Right renal cortex interstitium (tissue), 3 donors: ENCODE data around the gene PPP4R2. TPM values are rescaled to one million over a fixed set of nuclear protein-coding genes. Genes with fewer than 3 reads are reported as not detected.
"Not testable (repeated sequence)": the region's sequence is repeated elsewhere in the genome, so short reads cannot be mapped to it uniquely, and the experiment has no call there.

ENCODE experiments used
- DNase-seq, 3 donors: peaks; one replicate each; pipeline ENCODE4 v3.0.0-alpha.2; 2013; ENCODE audit warnings: low read depth in 3 of 3, low spot score in 2 of 3
- polyA plus RNA-seq, 3 donors: library from polyadenylated mRNA; unstranded; fragments of 120-200 nt; gene quantifications; one replicate each; pipeline ENCODE4 v1.2.1, GENCODE V29; 2013; ENCODE audit not compliant: insufficient read length in 3 of 3

The PPP4R2 gene
- polyA plus RNA-seq, 3 donors: 98.5 to 107 (median 105) TPM

DNA sequence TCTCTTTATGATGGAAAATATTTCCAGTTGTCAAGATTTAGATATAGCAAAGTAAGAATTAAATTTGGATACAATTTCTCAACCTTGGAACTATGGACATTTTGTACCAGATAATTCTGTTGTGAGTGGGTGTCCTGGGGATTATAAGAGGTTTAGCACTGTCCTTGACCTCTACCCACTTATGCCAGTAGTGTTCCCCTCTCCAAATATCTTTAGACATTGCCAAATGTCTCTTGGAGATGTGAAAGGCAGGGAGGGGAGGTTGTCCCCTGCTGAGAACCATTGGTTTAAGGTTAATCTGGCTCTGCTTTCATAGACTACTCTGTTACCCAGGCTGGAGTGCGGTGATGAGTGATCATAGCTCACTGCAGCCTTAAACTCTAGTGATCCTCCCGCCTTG lies 64.8 kb downstream of the PPP4R2 start, which contains the start of gene EBLN2:
Gene EBLN2 (plus strand): TSS at position 244 of the 400 bp plus-strand sequence. CDS start 423 bp downstream, outside the sequence.
- DNase-seq: no peak

DNA sequence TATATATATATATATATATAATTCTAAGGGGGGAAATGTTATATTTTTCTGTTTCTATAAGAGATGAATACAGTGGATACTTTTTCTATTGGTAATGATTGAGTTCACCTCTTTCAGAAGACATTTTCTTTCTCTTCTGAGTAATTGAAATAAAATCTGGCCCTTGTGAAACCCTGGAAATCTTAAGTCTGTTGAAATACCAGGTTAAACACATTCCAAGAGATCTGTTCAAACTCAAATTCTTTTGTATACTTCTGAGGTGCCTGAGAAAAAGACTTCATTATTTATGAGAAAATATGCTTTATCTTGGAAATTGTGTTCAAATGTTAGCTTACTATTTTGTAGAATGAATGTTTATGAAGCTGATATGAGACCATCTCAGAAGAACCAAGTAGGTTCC lies 69.6 kb downstream of the PPP4R2 start:
- DNase-seq: not testable (repeated sequence)

DNA sequence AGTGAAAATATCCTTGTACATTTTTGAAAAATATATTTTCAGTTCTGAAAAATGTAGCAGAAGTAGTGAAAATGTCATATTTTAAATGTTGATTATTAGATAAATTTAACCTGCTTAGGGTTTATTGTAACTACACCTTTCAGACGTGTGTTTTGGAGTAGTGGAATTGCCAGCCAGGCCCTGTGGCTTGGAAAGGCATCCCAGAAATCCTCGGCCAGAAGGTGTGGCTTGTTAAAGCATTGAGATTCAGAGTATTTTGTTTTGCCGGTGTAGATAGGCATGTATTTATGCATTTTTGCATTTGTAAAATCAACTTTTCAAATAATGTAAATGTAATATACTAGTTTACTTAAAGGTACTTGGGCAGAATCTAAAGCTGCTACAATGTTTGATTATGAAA lies 71.8 kb downstream of the PPP4R2 start:
- DNase-seq: no peak

DNA sequence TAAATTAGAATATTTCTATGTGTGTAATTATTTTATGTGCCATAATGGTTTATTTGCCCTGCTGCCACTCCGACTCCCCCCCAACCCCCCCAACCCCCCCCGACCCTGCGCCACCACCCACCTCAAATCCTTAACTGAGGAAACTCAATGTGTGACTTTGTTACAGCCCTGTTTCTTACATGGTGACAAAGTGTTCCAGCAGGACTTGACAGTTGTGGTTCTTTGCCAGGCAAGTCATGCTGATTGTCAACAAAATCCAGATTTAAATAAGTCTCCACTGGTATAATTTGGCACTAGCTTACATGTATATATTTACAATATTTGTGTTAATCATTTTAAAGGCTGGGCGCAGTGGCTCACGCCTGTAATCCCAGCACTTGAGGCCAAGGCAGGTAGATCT lies 72.6 kb downstream of the PPP4R2 start:
- DNase-seq: no peak

DNA sequence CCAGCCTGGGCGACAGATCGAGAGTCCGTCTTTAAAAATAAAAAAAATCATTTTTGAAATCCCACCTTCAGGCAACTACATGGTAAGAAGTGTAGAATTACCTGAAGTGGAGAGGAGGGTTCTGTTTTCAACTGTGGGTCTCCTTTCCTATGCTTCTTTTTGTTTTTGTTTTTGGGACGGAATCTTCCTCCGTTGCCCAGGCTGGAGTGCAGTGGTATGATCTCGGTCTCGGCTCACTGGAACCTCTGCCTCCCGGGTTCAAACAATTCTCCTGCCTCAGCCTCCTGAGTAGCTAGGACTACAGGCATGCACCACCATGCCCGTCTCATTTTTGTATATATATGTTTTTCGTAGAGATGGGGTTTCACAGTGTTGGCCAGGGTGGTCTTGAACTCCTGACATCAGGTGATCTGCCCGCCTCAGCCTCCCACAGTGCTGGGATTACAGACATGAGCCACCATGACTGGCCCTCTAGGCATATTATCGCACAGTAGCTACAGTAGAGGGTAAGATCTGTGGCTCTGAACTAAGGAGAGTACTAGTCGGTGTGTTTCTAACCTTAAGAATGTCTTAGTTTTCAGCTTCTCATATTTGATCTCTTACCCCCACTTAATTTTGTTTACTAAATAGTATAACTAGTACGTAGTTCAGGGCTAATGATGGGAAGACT lies 73.3 kb downstream of the PPP4R2 start:
- DNase-seq: no peak

DNA sequence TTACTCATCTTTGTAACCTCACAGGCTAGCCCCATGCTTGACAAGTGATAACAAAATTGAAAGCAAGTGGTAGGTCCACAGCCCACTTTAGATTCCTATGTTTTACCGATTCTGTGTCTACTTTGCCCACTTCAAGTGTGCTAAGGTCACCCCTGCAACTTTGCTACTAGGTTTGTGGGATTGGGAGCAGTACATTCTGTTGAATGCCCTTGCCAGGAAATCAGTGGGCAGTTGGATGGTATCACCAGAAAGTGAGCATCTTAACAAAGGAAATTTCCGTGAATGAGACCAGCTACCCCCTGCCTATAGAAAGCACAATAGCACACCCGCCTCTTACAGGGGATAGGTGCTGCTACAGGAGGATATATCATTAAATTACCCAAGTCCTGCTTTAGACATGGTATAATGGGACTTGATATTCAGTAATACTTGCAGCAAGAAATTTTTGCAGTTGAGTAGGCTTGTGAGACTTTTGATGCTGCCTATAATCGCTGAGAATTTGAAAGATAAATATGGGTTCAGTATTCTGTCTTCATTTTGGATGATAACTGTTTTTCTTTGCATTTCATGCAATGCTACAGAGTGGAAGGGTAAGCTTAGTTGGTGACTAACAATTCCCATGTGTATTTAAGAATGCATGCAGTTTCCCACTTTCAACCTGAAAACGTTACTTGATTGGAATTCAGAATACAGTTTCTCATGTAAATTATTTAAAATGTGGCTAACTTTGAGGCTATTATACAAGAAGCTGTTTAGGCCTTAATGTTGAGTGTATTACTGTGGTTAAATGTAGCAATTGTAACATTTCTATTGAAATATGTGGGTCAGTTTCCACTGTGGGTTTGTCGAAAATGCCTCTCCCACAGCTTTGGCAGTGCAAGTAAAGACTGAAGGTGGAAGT lies 74.3 kb downstream of the PPP4R2 start:
- DNase-seq: no peak

DNA sequence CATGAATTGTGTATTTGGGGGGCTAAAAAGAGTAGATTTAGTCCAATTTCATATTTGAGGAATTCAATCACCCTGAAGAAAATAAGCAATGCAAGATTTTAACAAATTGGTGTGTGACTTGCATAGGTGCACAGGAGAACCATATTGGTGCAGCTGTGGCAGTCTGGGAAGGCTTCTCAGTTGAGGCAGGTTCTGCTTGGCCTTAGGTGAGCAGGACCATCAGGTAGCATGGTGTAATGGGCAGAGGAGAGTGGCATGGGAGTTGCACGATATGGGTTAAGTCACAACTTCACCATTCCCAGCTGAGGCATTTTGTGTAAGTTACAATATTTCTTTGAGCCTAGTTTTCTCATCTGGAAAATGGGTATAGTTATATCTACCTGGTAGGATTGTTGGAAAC lies 75.3 kb downstream of the PPP4R2 start:
- DNase-seq: no peak

DNA sequence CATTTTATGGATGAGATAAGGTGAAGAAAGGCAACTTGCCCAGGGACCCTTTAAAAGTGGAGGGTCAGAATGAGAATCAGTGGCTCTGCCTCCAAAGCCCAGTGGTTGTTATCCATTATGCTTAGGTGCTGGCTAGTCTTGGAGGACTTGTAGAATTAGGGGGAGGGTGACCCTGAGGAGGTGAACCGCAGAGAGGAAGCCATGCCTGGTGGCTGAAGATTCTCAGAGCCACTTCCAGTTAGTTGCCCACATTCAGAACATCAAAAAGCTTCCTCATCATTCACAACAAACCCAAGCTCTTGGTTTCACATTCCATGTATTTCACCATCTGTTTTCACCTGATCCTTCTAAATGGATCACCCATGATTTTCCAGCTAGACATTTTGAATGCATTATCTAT lies 76.0 kb downstream of the PPP4R2 start:
- no peak for DNase-seq

DNA sequence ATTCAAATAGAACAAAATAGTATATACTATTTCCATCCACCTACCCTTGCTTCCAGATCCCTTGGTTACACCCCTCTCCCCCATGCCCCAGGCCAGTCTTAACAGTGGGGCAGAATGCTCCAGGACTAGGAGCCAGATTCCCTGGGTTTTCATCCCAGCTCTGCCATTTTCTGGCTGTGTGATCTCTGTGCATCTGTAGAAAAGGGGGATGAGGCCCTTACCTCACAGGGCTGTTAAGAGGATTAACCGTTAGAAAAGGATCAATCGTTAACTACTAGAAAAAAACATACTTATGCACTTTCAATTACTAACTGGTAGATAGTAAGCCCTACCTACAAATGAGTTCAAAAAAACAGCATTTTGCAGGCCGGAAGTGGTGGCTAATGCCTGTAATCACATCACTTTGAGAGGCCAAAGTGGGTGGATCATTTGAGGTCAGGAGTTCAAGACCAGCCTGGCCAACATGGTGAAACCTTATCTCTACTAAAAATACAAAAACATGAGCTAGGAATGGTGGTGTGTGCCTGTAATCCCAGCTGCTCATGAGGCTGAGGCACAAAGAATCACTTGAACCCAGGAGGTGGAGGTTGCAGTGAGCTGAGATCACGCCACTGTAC lies 76.6 kb downstream of the PPP4R2 start:
- DNase-seq: no peak

DNA sequence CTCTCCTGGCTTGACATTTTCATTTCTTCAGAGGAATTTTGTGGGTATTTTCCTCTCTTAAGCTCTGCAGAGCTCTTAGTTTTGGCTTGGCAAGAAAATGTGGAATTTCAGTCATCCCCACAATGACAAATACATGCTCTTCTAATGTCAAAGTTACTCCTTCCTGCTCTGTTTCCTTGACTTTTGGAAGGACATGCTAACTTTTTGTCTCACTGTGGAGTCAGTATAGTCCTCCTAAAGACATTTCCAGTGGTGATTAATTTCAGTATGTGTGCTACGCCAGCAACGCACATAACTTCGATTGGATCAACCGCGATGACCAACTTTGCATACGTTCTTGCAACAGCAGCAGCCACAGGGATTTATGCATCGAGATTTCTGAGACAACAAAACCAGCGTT lies 78.2 kb downstream of the PPP4R2 start:
- no peak for DNase-seq

DNA sequence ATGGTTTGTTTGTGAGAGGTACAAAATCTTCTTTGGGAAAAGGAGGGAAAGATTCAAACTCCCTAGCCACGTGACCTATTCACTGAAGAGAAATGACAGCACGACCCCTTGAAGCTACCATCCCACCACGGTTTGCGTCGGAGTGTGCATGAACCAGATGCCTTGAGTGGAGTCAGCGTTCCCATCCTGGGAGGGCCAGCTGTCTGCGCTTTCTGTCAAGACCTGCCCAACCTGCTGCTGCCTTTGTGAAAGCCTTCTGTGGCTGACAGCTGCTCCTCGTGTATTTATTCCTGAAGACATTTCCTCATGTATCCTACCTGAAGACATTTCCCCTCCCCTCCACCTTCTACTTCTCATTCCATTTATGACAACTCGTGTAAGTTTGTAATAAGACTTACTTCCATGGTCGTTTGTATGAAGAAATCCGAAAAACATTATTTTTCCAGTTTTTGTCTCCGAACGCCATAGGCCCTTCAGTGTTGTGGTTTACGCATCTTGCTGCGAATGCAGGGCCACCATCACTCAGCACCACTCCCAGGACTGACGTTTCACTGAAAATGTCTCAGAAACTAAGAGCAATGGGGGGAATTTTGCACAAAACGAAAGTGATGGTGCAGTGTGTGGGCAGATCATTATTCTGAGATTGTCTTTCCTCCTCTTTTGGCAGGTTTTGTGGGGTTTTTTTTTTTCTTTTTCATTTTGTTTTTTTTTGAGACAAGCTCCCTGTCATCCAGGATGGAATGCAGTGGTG lies 83.8 kb downstream of the PPP4R2 start:
- no peak for DNase-seq

DNA sequence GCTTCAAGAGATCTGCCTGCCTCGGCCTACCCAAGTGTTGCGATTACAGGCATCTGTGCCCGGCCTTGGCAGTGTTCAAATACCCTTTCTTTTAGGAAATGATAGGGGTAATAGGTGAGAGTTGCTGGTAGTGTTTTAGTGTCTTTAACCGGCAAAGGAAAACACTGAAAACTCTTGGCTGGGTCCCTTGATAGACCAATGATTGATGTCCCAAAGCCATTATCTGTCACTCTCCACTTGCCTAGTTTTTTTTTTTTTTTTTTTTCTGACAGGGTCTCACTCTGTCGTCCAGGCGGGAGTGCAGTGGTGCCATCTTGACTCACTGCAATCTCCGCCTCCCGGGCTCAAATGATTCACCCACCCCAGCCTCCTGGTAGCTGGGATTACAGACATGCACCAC lies 84.5 kb downstream of the PPP4R2 start:
- no peak for DNase-seq

DNA sequence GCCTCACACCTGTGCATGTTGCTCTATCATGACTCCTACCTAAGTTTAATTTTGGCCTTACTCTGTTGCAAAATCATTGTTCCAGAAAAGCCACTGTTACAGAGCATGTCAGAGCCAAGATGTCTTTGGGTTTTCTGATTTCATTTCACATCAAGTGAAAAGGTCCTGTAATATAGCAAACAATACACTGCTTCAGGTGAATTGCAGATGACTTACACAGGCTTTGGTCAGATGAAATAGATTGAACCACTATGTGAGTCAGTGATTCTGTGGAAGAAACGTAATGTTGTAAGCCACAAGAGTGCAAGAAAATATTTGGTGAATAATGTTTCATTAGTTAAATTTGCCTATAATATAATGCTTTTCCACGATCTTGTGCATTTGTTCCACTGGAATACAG lies 87.6 kb downstream of the PPP4R2 start:
- no peak for DNase-seq

DNA sequence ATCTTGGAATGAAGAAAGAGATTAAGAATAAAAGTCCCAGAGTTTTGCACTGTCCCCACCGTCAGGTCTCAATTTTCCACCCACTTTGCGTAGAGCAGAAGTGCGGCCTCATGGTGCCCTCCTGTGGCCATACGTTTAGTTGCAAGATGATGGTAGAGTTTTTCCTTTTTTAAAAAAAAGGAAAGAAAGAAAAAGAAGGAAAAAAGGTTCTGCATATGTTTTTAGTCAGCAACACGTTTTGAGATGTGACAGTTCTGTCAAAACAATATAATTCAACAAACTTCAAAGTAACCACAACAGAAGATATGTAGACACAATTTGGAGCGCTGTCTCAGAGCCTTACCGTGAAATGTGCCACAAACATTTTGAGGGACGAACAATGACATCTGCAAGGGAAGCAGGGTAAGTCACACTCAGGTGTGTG lies 89.5 kb downstream of the PPP4R2 start:
- DNase-seq: peak in 1 of 3 donors; percentile 17

DNA sequence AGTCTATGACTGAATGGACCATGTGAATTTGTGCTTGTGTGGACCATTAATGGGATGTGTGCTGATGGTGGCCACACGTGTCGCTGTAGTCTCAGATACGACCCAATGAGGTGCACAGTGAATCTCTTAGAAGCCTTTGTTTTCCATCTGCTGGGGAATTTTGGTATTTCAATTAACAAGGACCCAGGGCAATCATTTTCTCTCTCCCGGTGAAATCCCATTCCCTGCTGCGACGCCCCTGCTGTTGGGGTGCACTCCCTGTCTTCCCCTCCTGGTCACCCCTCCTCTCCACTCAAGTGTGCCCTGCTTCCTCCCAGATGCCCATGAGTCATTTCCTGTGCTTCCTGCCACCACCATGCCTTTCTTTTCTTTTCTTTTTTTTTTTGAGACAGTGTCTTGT lies 97.5 kb downstream of the PPP4R2 start:
- no peak for DNase-seq

DNA sequence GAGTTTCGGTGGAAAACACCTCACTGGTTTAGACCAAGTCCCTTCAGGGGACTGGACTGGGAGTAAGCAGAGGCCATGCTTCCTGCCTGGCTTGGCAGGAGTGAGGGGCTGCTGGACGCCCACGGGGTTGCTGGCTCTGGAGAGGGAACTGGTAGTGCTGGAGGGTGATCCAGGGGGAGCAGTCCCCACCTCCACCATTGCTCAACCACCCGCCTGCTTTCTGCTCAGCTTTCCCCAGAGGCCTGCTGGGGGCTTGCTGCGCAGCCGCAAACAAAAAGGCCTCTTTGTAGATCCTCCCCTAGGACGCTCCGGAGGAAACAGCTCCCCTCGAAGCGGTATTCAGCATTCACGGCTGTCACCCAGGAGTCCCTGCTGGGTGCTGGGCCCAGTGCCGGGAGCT lies 98.3 kb downstream of the PPP4R2 start:
- no peak for DNase-seq

DNA sequence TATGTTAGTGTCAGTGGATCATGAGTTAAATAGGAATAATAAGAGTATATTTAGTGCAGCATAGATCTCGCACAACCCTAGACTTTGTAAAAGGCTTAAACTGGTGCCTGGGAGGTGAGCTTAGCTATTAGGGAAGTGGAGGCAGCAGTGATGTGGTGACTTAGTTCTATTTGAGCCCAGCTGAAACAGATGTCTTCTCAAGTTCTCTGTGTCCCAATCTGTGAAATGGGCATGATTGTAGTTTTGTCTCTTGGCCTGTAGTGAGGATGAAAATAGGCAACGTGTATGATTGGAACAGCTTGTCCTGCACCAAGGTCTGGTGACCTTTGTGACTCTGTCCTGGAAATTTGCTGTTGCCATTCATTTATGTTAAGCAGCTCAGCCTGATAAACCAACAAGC lies 99.6 kb downstream of the PPP4R2 start:
- no peak for DNase-seq

DNA sequence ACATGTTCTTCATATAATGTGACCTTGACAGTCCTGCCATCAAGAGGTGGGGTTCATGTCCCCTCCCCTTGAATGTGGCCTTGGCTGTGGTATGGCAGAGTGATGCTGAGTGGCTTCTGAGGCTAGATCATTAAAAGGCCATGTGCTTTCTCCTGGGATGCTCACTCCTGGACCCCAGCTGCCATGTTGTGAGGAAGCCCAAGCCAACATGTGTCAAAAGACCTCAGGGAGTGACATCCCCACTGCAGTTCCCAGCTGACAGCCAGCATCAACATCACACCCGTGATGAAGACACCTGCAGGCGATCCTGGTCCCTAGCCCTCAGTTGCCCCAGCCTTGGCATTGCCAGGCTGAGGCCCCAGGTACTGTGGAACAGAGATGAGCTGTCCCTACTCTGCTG lies 101.4 kb downstream of the PPP4R2 start:
- no peak for DNase-seq

DNA sequence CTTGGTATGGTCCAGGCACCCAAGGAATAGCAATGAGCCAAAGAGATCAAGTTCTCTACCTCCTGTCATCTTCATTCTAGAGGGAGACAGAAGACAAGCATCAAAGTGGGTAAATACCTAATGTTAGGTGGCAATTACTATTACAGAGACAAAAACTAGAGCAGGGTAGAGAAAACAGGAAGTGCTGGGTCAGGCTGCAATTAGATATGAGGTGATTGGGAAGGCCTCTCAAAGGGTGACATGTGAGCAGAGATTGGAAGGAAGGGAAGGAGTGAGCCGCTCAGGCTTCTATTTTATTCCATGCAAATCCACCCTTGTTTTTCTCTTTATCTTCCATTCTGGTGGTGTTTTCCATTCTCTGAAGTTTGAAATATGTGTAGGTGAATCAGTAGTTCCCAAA lies 102.3 kb downstream of the PPP4R2 start:
- DNase-seq: no peak

DNA sequence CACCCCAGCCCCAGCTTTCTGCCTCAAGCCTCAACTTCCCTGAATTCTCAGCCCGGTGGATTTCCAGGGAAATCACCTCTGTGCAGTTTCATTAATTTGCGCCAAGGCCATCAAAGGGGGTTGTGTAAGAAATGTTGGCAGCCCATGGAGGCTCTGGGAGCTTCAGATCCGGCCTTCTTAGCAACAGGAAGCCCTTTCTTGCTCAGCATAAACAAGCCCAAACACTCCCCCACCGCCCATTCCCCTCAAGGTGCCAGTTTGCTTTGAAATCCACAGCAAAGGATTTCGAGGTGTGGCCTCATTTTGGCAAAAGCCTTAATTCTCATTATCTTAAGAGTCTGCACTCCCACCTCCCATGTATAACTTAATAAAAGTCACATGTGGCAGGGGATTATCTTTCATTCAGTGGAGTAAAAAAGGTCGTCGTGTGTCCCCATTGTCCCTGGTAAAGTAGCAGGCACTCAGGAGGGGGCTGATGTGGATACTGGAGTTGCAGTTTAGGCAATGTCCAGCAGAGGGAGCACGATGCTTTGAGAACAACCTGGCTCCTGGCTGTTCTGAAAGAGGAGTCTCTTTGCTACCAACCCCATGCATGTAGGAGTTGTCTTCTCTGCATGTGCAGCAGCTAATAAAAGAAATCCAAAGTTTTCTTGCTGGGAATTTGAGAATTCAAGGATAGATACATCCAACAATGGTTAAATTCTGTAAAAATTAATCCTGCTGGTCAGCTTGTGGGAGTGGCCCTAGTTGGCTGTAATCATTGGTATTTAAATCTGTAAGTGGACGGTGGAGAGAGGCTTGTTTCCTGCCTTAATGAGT lies 104.3 kb downstream of the PPP4R2 start:
- DNase-seq: peak; percentile 74 to 78 (median 77)
